Measurements from ENCODE around the gene MDK.
A peak's percentile ranks its signal among the peaks of the same experiment; 100 is the strongest.

DNA sequence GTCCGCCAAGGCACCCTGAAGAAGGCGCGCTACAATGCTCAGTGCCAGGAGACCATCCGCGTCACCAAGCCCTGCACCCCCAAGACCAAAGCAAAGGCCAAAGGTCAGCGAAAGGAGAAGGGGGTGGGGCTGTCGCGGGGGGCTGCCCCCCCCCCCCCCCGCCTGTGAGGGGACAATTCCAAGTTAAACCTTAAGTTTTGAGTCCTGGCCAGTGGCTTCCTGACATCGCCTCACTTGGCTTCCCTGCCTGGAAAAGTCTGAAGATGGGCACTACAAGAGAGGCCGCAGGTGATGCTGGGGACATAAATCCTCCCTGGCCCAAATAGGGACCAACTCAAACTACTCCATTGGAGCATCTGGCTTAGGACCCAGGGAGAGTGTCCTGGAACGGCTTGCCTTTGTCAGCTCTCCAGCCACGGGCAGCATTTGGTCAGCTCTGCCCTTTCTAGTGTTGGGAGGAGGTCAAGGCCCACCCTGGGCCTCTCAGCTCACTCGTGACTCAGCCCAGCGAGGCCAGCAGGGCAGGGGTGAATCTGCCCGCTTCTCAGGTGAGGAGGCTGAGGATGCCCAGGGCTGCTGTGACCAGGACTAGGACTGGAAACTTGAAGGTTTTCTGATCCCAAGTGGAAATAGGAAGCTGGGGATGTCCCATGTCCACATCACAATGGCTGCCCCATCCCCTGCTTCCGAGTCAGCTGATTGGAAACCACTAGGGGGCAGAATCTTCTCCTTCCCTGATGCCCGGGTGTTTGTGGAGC is 1.4 kb downstream of the MDK start:
- TF ChIP-seq, protein P1, sequence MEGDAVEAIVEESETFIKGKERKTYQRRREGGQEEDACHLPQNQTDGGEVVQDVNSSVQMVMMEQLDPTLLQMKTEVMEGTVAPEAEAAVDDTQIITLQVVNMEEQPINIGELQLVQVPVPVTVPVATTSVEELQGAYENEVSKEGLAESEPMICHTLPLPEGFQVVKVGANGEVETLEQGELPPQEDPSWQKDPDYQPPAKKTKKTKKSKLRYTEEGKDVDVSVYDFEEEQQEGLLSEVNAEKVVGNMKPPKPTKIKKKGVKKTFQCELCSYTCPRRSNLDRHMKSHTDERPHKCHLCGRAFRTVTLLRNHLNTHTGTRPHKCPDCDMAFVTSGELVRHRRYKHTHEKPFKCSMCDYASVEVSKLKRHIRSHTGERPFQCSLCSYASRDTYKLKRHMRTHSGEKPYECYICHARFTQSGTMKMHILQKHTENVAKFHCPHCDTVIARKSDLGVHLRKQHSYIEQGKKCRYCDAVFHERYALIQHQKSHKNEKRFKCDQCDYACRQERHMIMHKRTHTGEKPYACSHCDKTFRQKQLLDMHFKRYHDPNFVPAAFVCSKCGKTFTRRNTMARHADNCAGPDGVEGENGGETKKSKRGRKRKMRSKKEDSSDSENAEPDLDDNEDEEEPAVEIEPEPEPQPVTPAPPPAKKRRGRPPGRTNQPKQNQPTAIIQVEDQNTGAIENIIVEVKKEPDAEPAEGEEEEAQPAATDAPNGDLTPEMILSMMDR (IDR thresholded peaks at IDR 0.05; ENCODE audit: insufficient read depth, low read length) = peak; percentile 18
- TF ChIP-seq, protein P2, sequence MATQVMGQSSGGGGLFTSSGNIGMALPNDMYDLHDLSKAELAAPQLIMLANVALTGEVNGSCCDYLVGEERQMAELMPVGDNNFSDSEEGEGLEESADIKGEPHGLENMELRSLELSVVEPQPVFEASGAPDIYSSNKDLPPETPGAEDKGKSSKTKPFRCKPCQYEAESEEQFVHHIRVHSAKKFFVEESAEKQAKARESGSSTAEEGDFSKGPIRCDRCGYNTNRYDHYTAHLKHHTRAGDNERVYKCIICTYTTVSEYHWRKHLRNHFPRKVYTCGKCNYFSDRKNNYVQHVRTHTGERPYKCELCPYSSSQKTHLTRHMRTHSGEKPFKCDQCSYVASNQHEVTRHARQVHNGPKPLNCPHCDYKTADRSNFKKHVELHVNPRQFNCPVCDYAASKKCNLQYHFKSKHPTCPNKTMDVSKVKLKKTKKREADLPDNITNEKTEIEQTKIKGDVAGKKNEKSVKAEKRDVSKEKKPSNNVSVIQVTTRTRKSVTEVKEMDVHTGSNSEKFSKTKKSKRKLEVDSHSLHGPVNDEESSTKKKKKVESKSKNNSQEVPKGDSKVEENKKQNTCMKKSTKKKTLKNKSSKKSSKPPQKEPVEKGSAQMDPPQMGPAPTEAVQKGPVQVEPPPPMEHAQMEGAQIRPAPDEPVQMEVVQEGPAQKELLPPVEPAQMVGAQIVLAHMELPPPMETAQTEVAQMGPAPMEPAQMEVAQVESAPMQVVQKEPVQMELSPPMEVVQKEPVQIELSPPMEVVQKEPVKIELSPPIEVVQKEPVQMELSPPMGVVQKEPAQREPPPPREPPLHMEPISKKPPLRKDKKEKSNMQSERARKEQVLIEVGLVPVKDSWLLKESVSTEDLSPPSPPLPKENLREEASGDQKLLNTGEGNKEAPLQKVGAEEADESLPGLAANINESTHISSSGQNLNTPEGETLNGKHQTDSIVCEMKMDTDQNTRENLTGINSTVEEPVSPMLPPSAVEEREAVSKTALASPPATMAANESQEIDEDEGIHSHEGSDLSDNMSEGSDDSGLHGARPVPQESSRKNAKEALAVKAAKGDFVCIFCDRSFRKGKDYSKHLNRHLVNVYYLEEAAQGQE (IDR thresholded peaks at IDR 0.05; ENCODE audit: insufficient replicate concordance, low read depth) = no peak
- no peak for TF ChIP-seq SPI1 (IDR thresholded peaks at IDR 0.05; ENCODE audit: borderline replicate concordance, low read depth)
- TF ChIP-seq POLR2AphosphoS5 (IDR thresholded peaks at IDR 0.05; ENCODE audit: low read depth) = no peak
- no peak for TF ChIP-seq GABPA (IDR thresholded peaks at IDR 0.05; ENCODE audit: low read depth)

Measured in HL-60 (cell line).